ENCODE measurements around the gene TMEM40. TPM values are rescaled to one million over a fixed set of nuclear protein-coding genes. Genes with fewer than 3 reads are reported as not detected.
"Not testable (repeated sequence)": the region's sequence is repeated elsewhere in the genome, so short reads cannot be mapped to it uniquely, and the experiment has no call there.

Gene TMEM40
- 0.25 and 0.72 TPM in 2 replicates for total RNA-seq (2014; rRNA removed; shearing (Covaris generic))
- not detected in 2 replicates for polyA plus RNA-seq (2014; cell fraction: nucleus; rRNA removed)

GRCh38 chr3:12759097-12759679 is at the start of gene TMEM40:
TSS of gene TMEM40 (minus strand) at chr3:12759259. CDS start at chr3:12749832, 9,427 bp downstream.
- no peak for DNase-seq (ENCODE audit: extremely low read depth, low read depth)

GRCh38 chr3:12808587-12808986 is 49.5 kb upstream of the TMEM40 start:
- no peak for DNase-seq (ENCODE audit: extremely low read depth, low read depth)

GRCh38 chr3:12807601-12808359 is 48.7 kb upstream of the TMEM40 start:
- DNase-seq (ENCODE audit: extremely low read depth, low read depth): no peak

- DNase-seq (ENCODE audit: extremely low read depth, low read depth): no peak
Measured at GRCh38 chr3:12807066-12807465, 48.0 kb upstream of the TMEM40 start.

GRCh38 chr3:12803371-12803770 is 44.3 kb upstream of the TMEM40 start:
- no peak for DNase-seq (ENCODE audit: extremely low read depth, low read depth)

- no peak for DNase-seq (ENCODE audit: extremely low read depth, low read depth)
Measured at GRCh38 chr3:12799525-12800440, 40.7 kb upstream of the TMEM40 start.

- no peak for DNase-seq (ENCODE audit: extremely low read depth, low read depth)
Measured at GRCh38 chr3:12798559-12799179, 39.6 kb upstream of the TMEM40 start.

GRCh38 chr3:12797892-12798558 is 39.0 kb upstream of the TMEM40 start:
- DNase-seq (ENCODE audit: extremely low read depth, low read depth): no peak

- no peak for DNase-seq (ENCODE audit: extremely low read depth, low read depth)
Measured at GRCh38 chr3:12797124-12797891, 38.2 kb upstream of the TMEM40 start.

GRCh38 chr3:12796171-12797123 is 37.4 kb upstream of the TMEM40 start, which contains the start of gene CAND2:
TSS of gene CAND2 (plus strand) at chr3:12796680. CDS start at chr3:12796721, 41 bp downstream.
- no peak for DNase-seq (ENCODE audit: extremely low read depth, low read depth)

GRCh38 chr3:12793701-12794100 is 34.6 kb upstream of the TMEM40 start:
- DNase-seq (ENCODE audit: extremely low read depth, low read depth): no peak

- no peak for DNase-seq (ENCODE audit: extremely low read depth, low read depth)
Measured at GRCh38 chr3:12791430-12791829, 32.4 kb upstream of the TMEM40 start.

- not testable (repeated sequence) for DNase-seq (ENCODE audit: extremely low read depth, low read depth)
Measured at GRCh38 chr3:12787967-12788690, 29.1 kb upstream of the TMEM40 start.

GRCh38 chr3:12787346-12787745 is 28.3 kb upstream of the TMEM40 start:
- not testable (repeated sequence) for DNase-seq (ENCODE audit: extremely low read depth, low read depth)

GRCh38 chr3:12785096-12785495 is 26.0 kb upstream of the TMEM40 start:
- no peak for DNase-seq (ENCODE audit: extremely low read depth, low read depth)

- no peak for DNase-seq (ENCODE audit: extremely low read depth, low read depth)
Measured at GRCh38 chr3:12782172-12782815, 23.2 kb upstream of the TMEM40 start.

- no peak for DNase-seq (ENCODE audit: extremely low read depth, low read depth)
Measured at GRCh38 chr3:12780751-12781150, 21.7 kb upstream of the TMEM40 start.
